Neutrophil (primary cell): Measurements from ENCODE around the gene CFAP221.

Experiments used
- H3K27ac ChIP-seq: fragments of 200-600 bp; sonication (generic); 2 replicates; pipeline ENCODE4 v1.5.1; 2016; ENCODE audit warnings: mild to moderate bottlenecking, moderate library complexity
- H3K27me3 ChIP-seq: fragments of 200-600 bp; sonication (generic); 2 replicates; pipeline ENCODE4 v1.6.0; 2016; ENCODE audit warnings: mild to moderate bottlenecking
- H3K36me3 ChIP-seq: fragments of 200-600 bp; sonication (generic); 2 replicates; pipeline ENCODE4 v1.5.1; 2017
- H3K4me1 ChIP-seq, 2 experiments: fragments of 200-600 bp in 1 of 2; sonication (generic) in 1 of 2; 1 replicate in 1 of 2; 2 replicates in 1 of 2; pipeline versions ENCODE4 v1.5.1 to v1.6.1; 2013 to 2016; ENCODE audit warnings: low read depth in 1 of 2, low read length in 1 of 2, mild to moderate bottlenecking in 1 of 2, moderate library complexity in 1 of 2; ENCODE audit not compliant: control insufficient read depth in 1 of 2, insufficient read depth in 1 of 2
- H3K4me3 ChIP-seq, 2 experiments: fragments of 200-600 bp in 1 of 2; sonication (generic) in 1 of 2; 1 replicate in 1 of 2; 2 replicates in 1 of 2; pipeline ENCODE4 v1.5.1; 2013 to 2016; ENCODE audit warnings: low read depth in 1 of 2, low read length in 1 of 2, mild to moderate bottlenecking in 1 of 2, moderate library complexity in 1 of 2
- H3K9me3 ChIP-seq: fragments of 200-600 bp; sonication (generic); 2 replicates; pipeline ENCODE4 v1.5.1; 2016
- CTCF ChIP-seq: fragments of 200-600 bp; sonication (generic); IDR thresholded peaks from 2 replicates; pipeline ENCODE4 v1.5.1; 2016; ENCODE audit warnings: antibody characterized with exemption

The CFAP221 gene

GRCh38 chr2:119586085-119586484 is 41.8 kb downstream of the CFAP221 start:
- no peak for TF ChIP-seq CTCF
- H3K4me3 ChIP-seq = no peak overlapping the region
- no peaks in the 10 kb centered on the region for H3K9me3 ChIP-seq
- no peaks in the 10 kb centered on the region for H3K27me3 ChIP-seq
- no peaks in the 10 kb centered on the region for H3K4me1 ChIP-seq
- no peak overlapping the region for H3K27ac ChIP-seq
- H3K36me3 ChIP-seq = no peaks in the 10 kb centered on the region

- no peak for TF ChIP-seq CTCF
- H3K36me3 ChIP-seq = no peaks in the 10 kb centered on the region
- H3K9me3 ChIP-seq = no peaks in the 10 kb centered on the region
- no peaks in the 10 kb centered on the region for H3K27me3 ChIP-seq
- H3K27ac ChIP-seq = no peak overlapping the region
- H3K4me3 ChIP-seq = no peak overlapping the region
- no peaks in the 10 kb centered on the region for H3K4me1 ChIP-seq
Measured at GRCh38 chr2:119590873-119591272, 46.6 kb downstream of the CFAP221 start.

GRCh38 chr2:119591523-119591922 is 47.3 kb downstream of the CFAP221 start:
- TF ChIP-seq CTCF = no peak
- Histone ChIP-seq H3K27me3 (no peaks in the 10 kb centered on the region), H3K36me3 (no peaks in the 10 kb centered on the region), H3K27ac (no peak overlapping the region), H3K9me3 (no peaks in the 10 kb centered on the region), H3K4me3 (no peak overlapping the region), H3K4me1 (no peaks in the 10 kb centered on the region)

- Histone ChIP-seq H3K27ac (no peak overlapping the region), H3K9me3 (no peaks in the 10 kb centered on the region), H3K36me3 (no peaks in the 10 kb centered on the region), H3K4me1 (no peaks in the 10 kb centered on the region), H3K27me3 (no peaks in the 10 kb centered on the region), H3K4me3 (no peak overlapping the region)
- no peak for TF ChIP-seq CTCF
Measured at GRCh38 chr2:119592436-119592835, 48.2 kb downstream of the CFAP221 start.

- TF ChIP-seq CTCF = no peak
- Histone ChIP-seq H3K9me3 (no peaks in the 10 kb centered on the region), H3K4me3 (no peak overlapping the region), H3K36me3 (no peaks in the 10 kb centered on the region), H3K4me1 (no peaks in the 10 kb centered on the region), H3K27ac (no peak overlapping the region), H3K27me3 (no peaks in the 10 kb centered on the region)
Measured at GRCh38 chr2:119596638-119597037, 52.4 kb downstream of the CFAP221 start.
